ENCODE data around the gene SPACA9.
A peak's percentile ranks its signal among the peaks of the same experiment; 100 is the strongest.

The SPACA9 gene

DNA sequence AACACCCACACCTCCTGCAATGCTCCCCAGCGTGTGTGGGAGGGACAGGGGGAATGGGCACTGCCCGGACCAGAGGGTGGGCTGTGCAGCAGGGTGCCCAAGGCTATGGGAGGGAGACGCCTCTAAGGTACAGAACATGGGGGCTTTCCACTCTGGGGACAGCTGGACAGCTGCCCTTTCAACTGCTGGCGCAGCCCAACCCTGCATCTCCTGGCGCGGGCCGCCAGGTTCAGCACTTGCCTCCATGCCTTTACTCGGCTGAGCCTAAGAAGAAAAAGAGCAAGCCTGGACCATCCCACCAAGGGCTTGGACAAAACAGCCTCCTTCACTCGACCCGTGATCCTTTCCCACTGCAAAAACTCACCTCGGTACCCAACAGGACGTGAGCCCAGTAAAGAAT is 15.6 kb upstream of the SPACA9 start:
- DNase-seq (ENCODE audit: low read depth in 2 of 2), result no peak

DNA sequence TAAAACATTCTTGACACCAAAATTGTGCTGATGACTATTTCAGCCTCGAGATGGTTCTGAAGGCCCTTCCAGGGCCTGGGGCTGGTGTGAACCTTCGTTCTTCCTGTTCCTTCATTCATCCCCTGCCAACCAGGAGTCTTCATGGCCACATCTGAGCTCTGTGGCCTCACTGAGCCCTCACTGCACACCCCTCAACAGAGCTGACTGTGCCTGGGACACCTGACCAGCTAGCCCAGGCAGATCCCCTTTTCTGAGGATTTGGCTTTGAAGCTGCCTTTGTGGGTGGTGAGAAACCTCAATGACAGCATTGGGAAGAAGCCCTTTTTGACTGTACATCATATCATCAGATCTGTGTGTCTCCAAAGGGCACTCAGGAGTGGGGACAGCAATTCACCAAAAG is 14.4 kb upstream of the SPACA9 start:
- DNase-seq (ENCODE audit: low read depth in 2 of 2), result no peak

DNA sequence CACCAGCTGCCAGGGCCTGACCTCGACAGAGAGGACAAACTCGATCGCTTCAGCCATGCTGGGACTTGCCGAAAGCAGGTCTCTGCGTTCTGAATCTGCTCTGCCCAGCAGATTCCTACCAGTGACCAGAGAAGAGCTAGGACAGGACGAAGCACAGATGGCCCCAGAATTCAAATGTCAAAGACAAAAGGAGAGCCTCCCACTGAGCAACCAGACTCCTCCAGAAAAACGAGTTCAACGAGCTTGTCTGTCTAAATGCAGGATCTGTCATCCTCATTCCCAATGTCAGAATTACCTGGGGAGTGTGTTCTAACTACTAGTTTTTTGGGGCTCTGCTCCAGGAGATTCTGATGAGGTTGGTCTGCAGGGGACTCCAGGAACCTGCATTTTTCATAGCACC is 14.0 kb upstream of the SPACA9 start:
- no peak for DNase-seq (ENCODE audit: low read depth in 2 of 2)

DNA sequence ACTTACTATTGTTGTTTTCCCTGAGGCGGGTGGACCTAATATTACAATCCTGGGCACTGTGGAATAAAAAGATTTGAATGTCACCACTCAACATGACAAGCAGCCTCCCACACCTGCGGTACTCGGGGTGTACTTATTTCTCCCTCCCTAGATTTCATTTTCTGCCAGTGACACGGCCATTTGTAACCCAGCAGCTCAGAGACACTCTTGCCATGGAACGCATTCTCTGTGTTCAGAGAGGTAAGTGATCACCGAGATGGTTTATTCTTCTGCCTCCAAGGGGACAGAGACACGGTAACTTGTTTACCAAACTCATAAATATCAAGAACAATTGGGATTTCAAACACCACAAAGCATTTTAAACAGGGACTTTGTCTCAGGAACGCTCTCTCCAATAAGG is 11.8 kb upstream of the SPACA9 start:
- no peak for DNase-seq (ENCODE audit: low read depth in 2 of 2)

DNA sequence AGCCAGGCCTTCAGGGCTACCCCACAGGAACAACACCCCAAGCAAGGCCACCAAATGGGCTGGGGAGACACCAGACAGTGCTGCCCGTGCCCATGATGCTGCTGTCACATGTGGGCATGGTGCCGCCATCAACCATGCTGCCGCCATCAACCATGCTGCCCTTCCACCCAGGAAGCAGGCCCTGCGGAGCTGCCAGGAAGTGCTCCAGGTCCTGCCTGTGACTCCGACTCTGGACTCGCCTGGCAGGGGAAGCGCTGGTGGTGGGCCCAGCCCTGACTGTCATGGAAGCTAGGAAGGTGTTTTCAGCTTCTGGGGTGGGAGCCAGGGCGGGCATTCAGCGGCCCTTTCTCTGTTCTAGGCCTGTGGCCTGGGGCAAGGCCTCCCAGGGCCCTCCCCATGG is 9.4 kb upstream of the SPACA9 start:
- DNase-seq (ENCODE audit: low read depth in 2 of 2), result no peak

DNA sequence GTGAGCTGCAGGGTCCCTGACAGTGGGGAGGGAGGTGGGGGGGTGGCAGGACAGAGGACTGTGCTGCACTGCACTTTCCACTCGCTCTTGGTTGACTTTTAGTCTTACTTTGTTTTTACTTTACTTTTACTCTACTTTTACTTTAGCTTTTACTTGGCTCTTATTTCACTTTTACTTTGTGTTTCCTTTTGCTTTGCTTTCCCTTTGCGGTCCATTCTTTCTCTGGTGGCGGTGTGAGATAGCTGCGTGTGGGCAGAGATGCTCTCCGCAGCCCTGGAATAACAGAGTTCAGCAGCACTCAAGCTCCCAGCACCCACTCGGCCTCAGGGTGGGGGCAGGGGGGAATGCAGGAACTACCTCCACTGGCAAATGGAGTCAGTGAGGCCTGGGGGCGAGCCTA is 5.3 kb upstream of the SPACA9 start:
- DNase-seq (ENCODE audit: low read depth in 2 of 2), result no peak

DNA sequence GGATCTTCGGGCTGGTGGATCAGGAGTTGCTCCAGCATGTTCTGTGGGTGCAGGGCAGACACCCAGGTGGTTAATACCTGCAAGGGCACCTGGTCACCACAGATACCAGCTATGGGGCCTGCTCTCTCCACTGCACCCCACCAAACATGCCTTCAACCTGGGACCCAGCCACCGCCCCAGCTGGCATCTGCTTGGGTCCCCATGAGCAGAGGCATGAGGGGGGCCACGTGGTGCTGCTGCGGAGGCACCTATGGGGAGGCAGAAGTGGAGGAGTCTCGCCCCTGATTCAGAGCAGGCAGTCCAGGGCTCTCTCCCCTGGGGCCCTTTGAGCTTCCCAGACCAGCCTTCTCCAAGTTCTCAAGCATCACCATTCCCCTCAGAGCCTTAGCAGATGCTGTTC is 3.5 kb upstream of the SPACA9 start:
- no peak for DNase-seq (ENCODE audit: low read depth in 2 of 2)

DNA sequence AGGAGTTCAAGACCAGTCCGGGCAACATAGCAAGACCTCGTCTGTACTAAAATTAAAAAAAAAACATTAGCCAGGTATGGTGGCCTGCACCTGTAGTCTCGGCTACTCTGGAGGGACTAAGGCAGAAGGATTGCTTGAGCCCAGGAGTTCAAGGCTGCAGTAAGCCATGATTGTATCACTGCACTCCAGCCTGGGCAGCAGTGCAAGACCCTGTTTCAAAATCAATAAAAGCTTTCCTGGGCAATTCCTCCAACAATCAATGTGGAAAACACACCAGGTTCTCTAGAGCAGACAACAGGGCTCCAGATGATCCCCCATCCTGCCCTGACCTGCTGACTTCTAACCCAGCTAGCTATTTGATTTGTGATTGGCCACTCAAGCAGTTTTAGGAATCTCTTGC is 1.8 kb upstream of the SPACA9 start:
- DNase-seq (ENCODE audit: low read depth in 2 of 2), result no peak

DNA sequence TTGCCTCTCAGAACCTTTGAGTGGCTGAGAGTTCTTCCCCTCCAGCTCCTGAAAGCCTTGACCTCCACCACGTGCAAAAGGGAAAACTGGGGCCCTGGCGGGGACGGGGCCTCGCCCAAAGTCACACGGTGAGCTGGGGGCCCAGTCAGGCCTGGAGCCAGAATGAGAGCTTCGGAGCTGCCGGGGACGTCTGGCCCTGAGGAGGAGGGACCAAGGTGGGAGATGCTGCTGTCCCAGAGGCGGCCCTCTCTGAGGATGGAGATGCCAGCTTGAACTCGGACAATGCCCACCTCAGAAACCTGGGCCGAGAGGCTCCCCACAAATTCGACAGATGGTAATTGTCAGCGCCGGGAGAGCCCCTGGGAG is 1.3 kb upstream of the SPACA9 start:
- DNase-seq (ENCODE audit: low read depth in 2 of 2), result no peak

DNA sequence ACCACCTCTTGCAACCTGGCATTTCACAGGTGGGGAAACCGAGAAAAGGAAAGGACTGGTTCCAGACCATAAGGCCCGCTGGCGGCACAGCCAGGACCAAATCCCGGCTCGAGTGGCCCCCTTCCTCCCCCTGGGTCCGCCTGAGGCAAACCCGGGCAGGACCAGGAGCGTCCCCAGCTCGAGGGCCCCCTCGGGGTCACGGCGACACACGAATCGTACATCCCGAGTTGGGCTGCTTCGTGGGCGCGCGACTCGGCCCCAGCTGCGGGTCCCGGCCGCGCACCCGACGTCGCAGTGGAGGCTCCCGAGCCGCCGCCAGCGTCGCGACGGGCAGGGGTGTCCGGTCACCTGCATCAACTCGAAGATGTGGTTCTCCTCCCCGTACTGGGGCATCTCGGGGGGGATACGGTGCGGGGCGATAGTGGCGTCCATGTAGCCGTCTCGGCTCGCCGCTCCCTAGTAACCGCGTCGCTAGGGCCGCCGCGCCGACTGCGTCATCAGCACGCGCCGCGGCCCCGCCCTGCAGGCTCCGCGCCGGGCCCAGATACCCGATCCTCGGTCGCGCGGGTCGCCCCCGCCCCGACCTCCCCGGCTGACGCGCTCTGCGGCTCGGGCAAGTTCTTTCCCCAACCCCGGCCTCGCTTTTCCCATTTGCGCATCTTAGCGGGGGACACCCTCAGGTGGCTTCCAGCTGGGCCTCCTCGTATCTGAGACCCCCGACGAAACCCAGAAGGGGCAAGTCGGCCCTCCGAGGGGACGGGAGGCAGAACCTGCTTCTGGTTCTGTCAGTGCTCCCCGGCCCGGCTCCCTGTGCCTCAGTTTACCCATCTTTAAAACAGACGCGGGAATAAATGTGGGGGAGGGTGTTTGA is 639 bp upstream of the SPACA9 start, which contains the start of gene AK8:
AK8 (minus strand) TSS at position 461 of the 871 bp plus-strand sequence; CDS start at position 432, 29 bp downstream.
- DNase-seq (ENCODE audit: low read depth in 2 of 2), result peak; percentile 26 to 44

DNA sequence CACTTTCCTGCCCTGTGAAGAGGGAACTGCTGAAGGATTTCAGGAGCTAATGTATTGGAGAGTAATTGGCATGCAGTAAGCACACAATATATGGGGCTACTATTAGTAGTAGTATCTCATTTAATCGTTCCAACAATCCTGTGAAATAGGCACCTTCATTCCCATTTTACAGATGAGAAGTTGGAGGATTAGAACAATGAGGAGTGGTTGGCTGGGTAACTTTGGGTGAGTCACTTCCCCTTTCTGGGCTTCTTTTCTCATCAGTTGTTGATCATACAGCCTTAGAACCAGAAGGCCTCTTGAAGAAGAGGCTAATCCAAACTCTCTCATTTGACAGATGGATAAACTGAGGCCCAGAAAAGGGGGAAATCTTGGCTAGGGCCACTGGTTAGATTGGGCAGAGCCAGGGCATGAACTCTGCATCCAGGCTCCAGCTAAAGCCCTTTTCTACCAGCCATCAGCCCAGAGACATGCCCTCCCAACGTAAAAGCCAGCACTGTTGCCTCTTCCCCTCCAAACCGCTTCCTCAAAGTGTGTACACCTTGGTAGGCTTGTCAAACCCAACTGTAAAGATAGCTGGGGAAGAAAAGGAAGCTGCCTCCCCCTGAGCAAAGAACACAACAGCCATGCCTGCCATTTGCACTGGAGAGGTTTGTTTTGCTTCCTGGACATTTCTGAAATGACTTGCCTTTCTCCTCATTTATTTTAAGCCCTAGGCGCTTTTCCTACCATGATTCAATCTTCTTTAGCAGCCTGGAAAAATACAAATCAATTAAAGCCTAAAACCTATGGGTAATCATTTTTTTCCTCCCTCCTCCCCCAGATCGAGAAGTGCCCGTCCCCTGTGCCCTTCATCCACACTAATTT is 992 bp downstream of the SPACA9 start:
- no peak for DNase-seq (ENCODE audit: low read depth in 2 of 2)

DNA sequence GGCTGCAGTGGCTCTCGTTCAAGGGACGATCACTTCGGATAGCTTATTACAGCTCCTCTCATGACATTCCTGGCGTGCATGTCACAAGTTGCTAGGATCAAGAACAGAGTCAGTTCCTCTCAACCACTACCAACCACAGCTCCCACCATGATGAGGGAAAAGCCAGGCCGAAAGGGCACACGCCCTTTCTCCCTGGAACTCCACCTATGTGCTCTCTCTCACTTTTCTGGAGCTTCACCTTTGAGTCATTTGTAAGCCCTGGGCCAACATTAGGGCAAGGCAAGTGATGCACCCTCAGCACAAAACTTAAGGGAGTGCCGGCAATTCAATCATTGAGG is 1.6 kb downstream of the SPACA9 start:
- no peak for DNase-seq (ENCODE audit: low read depth in 2 of 2)

DNA sequence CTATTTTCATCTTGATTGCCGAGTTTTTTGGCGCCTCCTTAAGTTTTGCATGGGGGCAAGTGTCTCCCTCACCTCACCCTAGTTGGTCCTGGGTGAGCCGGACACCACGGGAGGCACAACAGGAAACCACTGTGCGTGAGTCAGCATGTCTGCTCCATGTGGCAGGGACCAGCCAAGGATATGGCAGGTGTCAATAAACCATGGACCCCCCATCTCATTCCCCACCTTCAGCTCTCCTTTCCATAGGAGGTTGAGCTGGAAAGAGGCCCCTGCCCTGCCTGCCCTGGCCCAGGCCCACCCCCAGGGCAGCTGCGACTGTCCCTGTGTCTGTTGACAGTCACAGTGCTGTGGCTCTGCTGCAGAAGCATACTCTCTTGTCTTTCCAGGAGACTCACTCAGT is 3.1 kb downstream of the SPACA9 start:
- no peak for DNase-seq (ENCODE audit: low read depth in 2 of 2)

DNA sequence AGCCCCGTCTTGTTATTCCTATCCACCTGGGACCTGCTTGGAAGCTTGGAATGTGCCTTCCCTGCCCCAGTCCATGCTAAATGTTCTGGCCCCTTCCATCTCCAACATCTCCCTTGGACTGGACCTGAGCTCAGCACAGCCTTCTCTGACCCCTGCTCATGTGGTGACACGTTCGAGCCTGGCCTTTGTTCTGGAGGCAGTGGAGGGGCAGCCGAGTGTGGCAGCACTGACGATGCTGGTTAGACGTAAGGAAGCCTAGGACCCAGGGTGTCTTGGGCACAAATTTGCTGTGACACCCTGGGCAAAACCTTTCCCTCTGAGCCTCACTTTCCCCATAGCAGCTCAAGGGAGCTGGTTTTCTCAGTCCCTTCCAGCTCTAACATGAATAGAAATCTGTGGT is 3.9 kb downstream of the SPACA9 start:
- no peak for DNase-seq (ENCODE audit: low read depth in 2 of 2)

DNA sequence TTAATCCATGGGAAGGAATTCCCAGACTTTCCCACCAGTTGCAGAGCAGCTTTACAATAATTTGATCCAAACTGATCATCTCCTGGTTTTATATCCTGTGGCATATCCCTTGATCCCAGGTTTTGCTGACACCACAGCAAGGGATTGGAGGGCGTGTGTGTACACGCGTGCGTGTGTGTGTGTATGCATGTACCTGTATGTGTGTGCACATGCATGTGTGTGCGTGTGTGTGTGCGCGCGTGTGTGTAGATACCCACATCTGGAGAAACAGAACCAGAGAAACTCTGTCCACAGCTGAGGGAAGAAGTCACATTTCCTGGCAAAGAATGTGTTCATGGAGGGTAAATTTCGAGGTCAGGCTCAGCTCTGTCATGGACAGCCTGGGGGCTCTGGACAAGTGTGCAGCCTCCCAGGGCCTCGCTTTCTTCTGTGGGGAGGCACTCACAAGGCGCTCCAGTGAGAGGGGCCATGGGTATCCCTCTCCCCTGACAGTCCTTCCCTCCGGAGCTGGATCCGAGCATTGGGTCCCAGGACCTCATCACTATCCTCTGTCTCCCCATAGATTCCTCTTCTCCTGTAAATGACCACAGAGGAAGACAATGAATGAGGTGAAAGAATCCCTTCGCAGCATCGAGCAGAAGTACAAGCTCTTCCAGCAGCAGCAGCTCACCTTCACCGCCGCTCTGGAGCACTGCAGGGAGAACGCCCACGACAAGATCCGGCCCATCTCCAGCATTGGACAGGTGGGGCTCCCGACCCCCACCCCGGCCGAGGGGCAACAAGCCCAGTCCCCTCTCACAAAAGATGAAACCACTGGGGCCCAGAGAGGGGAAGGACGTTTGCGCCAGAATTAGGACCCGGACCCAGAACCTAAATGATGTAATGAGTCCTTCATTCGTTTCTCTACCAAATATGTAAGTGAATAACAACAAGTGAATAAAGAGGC is 4.9 kb downstream of the SPACA9 start:
- no peak for DNase-seq (ENCODE audit: low read depth in 2 of 2)

DNA sequence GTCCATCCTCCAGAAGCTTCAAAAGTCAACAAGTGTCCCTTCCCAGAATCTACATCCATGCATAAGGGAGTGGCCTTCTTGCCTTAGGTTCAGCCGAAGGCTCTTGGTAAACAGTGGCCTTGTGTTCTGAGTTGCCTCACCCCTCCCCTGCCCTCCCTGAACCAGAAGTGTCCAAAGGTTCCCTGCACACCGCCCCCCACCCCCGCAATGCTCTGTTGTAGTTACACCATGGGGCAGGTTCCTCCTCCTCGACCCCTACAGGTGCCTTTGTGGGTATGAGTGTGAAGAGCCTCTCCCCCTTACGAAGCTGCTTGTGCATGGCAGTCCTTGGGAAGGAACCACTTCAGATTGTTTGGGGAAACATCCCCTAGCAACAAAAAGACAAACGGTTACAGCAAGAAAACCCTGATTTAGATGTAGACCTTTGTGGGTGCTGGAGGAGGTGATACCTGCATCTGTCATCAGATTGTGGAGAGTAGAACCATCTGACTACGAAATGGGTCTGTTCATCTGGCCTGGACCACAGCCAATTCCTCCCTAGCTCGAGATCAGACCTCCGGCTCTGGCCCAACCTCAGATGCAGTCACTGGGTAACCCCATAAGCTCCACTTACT is 7.1 kb downstream of the SPACA9 start:
- DNase-seq (ENCODE audit: low read depth in 2 of 2), result no peak

DNA sequence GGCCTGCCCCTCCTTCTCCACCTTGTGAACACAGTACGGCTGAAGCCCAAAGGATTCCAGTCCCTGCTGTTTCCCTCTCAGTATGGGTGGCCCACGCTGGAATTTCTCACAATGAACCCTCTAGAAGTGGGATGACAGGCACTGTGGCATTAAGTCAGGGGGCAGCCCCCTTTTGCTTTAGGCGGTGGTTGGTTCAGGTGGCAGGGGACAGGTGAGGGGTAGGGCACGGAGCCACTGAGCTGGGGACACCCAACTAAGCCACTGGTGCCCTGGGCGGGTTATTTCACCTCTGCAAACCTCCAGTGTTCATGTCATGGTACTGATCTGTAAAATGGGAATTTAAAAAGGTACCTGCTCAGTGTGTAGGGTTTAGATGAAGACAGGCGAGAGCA is 7.6 kb downstream of the SPACA9 start:
- no peak for DNase-seq (ENCODE audit: low read depth in 2 of 2)

DNA sequence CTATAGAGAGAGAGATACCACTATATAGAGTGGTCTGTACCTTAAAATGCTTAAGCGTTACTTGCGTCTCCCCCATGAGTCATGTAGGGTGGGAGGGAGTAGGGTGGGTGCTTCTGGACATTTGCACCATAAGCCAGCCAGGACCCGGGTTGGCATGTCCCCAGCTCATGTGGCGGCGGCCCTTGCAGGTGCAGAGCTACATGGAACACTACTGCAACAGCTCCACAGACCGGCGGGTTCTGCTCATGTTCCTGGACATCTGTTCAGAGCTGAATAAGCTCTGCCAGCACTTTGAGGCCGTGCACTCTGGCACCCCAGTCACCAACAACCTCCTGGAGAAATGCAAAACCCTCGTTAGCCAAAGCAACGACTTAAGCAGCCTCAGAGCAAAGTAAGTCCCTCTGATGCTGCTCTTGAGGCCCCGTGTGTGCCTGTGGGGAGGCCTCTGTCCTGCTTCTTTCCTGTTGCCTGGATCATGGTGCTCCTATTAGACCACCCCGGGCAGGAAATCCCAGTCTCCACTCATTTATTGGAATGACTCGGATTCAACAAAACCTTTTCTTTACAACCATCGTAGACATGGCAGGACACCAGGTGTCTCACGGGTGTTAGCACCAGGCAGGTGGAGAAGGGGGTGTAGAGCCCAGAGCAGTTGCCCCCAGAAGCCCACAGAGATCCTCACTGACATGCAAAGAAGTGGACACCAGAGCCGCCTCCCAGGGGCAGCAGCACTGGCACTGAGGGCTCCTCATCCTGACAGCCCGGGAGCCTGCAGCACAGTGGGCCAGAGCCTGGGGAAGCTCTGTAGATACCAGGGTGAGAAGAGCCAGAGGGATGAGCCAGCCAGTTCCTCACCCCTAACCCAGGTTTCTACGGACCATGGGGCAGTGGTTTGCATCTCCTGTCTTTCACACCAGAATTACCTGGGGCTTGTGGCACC is 8.8 kb downstream of the SPACA9 start:
- no peak for DNase-seq (ENCODE audit: low read depth in 2 of 2)

DNA sequence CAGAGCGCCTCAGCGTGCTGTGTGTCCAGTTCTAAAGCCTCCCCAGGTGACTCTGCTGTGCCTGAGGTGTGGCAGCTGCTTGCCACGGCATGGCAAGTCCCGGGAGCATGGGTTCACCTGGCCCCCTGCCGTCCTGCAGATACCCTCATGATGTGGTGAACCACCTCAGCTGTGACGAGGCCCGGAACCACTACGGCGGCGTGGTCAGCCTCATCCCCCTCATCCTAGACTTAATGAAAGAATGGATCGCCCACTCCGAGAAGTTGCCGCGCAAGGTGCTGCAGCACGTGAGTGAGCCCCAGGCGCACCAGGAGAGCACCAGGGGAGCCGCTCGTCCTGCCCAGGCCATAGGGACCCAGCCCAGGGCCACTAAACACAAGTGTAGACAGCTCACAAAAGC is 9.5 kb downstream of the SPACA9 start:
- DNase-seq (ENCODE audit: low read depth in 2 of 2), result no peak

DNA sequence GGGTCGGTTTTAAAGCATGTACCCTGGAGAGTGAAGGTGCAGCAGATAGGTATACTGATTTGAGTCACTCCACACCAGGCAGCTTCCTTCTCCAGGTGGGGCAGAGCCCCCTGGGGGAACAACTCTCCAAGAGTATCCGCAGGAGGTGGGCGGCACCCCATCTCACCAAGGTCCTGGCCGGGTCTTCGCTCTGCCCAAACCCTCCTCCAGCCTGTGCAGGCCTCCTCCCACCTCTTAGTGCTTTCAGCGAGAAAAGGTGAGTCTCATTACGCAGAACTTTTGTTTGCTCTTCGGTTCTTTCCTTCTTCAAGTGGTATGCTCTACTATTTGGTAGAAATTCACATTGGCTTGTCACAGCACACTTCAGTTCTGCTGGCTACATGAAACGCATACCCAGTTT is 13.7 kb downstream of the SPACA9 start:
- no peak for DNase-seq (ENCODE audit: low read depth in 2 of 2)

All from fibroblast of skin of left quadriceps (primary cell).